Dendritic cell treated with granulocyte-macrophage colony-stimulating factor and Interleukin-4, amounts not matched to agents 40 ng/mL and 50 ng/mL, for 4 days (primary cell): ENCODE results near the gene UNC13D.
"Not testable (repeated sequence)": the region's sequence is repeated elsewhere in the genome, so short reads cannot be mapped to it uniquely, and the experiment has no call there.

Experiments used
- H3K27ac Mint-ChIP-seq: one replicate; pipeline ENCODE4 v1.8.0; 2022; ENCODE audit warnings: mild to moderate bottlenecking, mixed read lengths
- H3K27me3 Mint-ChIP-seq: one replicate; pipeline ENCODE4 v1.8.0; 2022; ENCODE audit warnings: mild to moderate bottlenecking, mixed read lengths
- H3K36me3 Mint-ChIP-seq: one replicate; pipeline ENCODE4 v1.8.0; 2022; ENCODE audit warnings: low read depth, mixed read lengths
- H3K4me1 Mint-ChIP-seq: one replicate; pipeline ENCODE4 v1.8.0; 2022; ENCODE audit warnings: low read depth, mixed read lengths
- H3K4me3 Mint-ChIP-seq: one replicate; pipeline ENCODE4 v1.8.0; 2022; ENCODE audit warnings: mild to moderate bottlenecking, moderate library complexity, mixed read lengths
- H3K9me3 Mint-ChIP-seq: one replicate; pipeline ENCODE4 v1.8.0; 2022; ENCODE audit warnings: mixed read lengths
- intact Hi-C: fragments of 100-400 bp; cut with micrococcal nuclease; formaldehyde crosslinking; loops from one replicate; pipeline ENCODE4 v1.15.0; 2022

UNC13D gene

GRCh38 chr17:75783803-75784472 is 60.3 kb downstream of the UNC13D start:
- no peaks in the 10 kb centered on the region for H3K27me3 Mint-ChIP-seq
- H3K27ac Mint-ChIP-seq: peak overlapping the region; percentile 99
- peaks cover 17% of the 10 kb centered on the region for H3K36me3 Mint-ChIP-seq
- peaks cover 29% of the 10 kb centered on the region for H3K4me1 Mint-ChIP-seq
- H3K9me3 Mint-ChIP-seq: no peaks in the 10 kb centered on the region
- intact Hi-C loops: loop anchor here (1.0 kb wide), 1 partner anchor 71 kb away; the partner anchor contains the start of gene WBP2
- H3K4me3 Mint-ChIP-seq: peak overlapping the region; percentile 81

- no peaks in the 10 kb centered on the region for H3K27me3 Mint-ChIP-seq
- no peaks in the 10 kb centered on the region for H3K9me3 Mint-ChIP-seq
- peaks cover 29% of the 10 kb centered on the region for H3K4me1 Mint-ChIP-seq
- intact Hi-C loops: no loop called here
- peak overlapping the region; percentile 99 for H3K27ac Mint-ChIP-seq
- peak overlapping the region; percentile 81 for H3K4me3 Mint-ChIP-seq
- peaks cover 24% of the 10 kb centered on the region for H3K36me3 Mint-ChIP-seq
Observed at GRCh38 chr17:75783069-75783783, 61.0 kb downstream of the UNC13D start.

- intact Hi-C loops: no loop called here
Observed at GRCh38 chr17:75779987-75780889, 64.0 kb downstream of the UNC13D start.

GRCh38 chr17:75779250-75779986 is 64.8 kb downstream of the UNC13D start:
- H3K27ac Mint-ChIP-seq: peak overlapping the region; percentile 95
- peaks cover 30% of the 10 kb centered on the region for H3K4me1 Mint-ChIP-seq
- intact Hi-C loops: no loop called here
- peaks cover 54% of the 10 kb centered on the region for H3K36me3 Mint-ChIP-seq
- no peaks in the 10 kb centered on the region for H3K27me3 Mint-ChIP-seq
- peak overlapping the region; percentile 86 for H3K4me3 Mint-ChIP-seq
- no peaks in the 10 kb centered on the region for H3K9me3 Mint-ChIP-seq

More at GRCh38 chr17:75779987-75780889, 64.0 kb downstream of the UNC13D start:
- Mint-ChIP-seq H3K4me3 (peak overlapping the region; percentile 13), H3K27me3 (no peaks in the 10 kb centered on the region), H3K9me3 (no peaks in the 10 kb centered on the region), H3K36me3 (peaks cover 51% of the 10 kb centered on the region), H3K4me1 (peaks cover 29% of the 10 kb centered on the region), H3K27ac (peak overlapping the region; percentile 95)

- peaks cover 57% of the 10 kb centered on the region for H3K36me3 Mint-ChIP-seq
- H3K4me1 Mint-ChIP-seq: peaks cover 29% of the 10 kb centered on the region
- H3K9me3 Mint-ChIP-seq: no peaks in the 10 kb centered on the region
- no peaks in the 10 kb centered on the region for H3K27me3 Mint-ChIP-seq
- H3K27ac Mint-ChIP-seq: peak overlapping the region; percentile 95
- intact Hi-C loops: no loop called here
- peak overlapping the region; percentile 86 for H3K4me3 Mint-ChIP-seq
Observed at GRCh38 chr17:75778861-75779249, 65.3 kb downstream of the UNC13D start.

- Mint-ChIP-seq H3K27ac (peak overlapping the region; percentile 95), H3K36me3 (peaks cover 57% of the 10 kb centered on the region), H3K4me1 (peaks cover 23% of the 10 kb centered on the region), H3K4me3 (peak overlapping the region; percentile 86)
- intact Hi-C loops, H3K9me3 Mint-ChIP-seq, H3K27me3 Mint-ChIP-seq: not testable (repeated sequence)
Observed at GRCh38 chr17:75778066-75778860, 65.9 kb downstream of the UNC13D start.

GRCh38 chr17:75777296-75777922 is 66.8 kb downstream of the UNC13D start:
- Mint-ChIP-seq H3K4me1 (peaks cover 20% of the 10 kb centered on the region), H3K27ac (peak overlapping the region; percentile 95), H3K4me3 (peak overlapping the region; percentile 67), H3K36me3 (peaks cover 57% of the 10 kb centered on the region), H3K9me3 (no peaks in the 10 kb centered on the region), H3K27me3 (no peaks in the 10 kb centered on the region)
- intact Hi-C loops: no loop called here
